ENCODE results near the gene RBMS1.

Gene RBMS1

GRCh38 chr2:160269365-160269764 is 224.2 kb downstream of the RBMS1 start:
- no peak for DNase-seq

GRCh38 chr2:160268151-160268781 is 225.3 kb downstream of the RBMS1 start:
- DNase-seq: no peak

GRCh38 chr2:160267692-160268091 is 225.9 kb downstream of the RBMS1 start:
- DNase-seq: no peak

GRCh38 chr2:160267022-160267421 is 226.6 kb downstream of the RBMS1 start:
- no peak for DNase-seq

GRCh38 chr2:160266037-160266551 is 227.5 kb downstream of the RBMS1 start:
- no peak for DNase-seq

GRCh38 chr2:160264308-160264707 is 229.3 kb downstream of the RBMS1 start:
- no peak for DNase-seq

GRCh38 chr2:160261732-160262131 is 231.9 kb downstream of the RBMS1 start:
- DNase-seq: no peak

- DNase-seq: no peak
These were observed 235.2 kb downstream of the RBMS1 start for GRCh38 chr2:160258492-160258805.

GRCh38 chr2:160257743-160258491 is 235.7 kb downstream of the RBMS1 start:
- DNase-seq: no peak

- no peak for DNase-seq
These were observed 236.4 kb downstream of the RBMS1 start for GRCh38 chr2:160257041-160257742.

- DNase-seq: no peak
These were observed 237.1 kb downstream of the RBMS1 start for GRCh38 chr2:160256507-160256906.

GRCh38 chr2:160255408-160255807 is 238.2 kb downstream of the RBMS1 start:
- no peak for DNase-seq

GRCh38 chr2:160254189-160254762 is 239.3 kb downstream of the RBMS1 start:
- no peak for DNase-seq

GRCh38 chr2:160253440-160254188 is 240.0 kb downstream of the RBMS1 start:
- no peak for DNase-seq

GRCh38 chr2:160252900-160253299 is 240.7 kb downstream of the RBMS1 start:
- DNase-seq: no peak

GRCh38 chr2:160252278-160252887 is 241.2 kb downstream of the RBMS1 start:
- no peak for DNase-seq

- DNase-seq: no peak
These were observed 242.0 kb downstream of the RBMS1 start for GRCh38 chr2:160251569-160251968.

- no peak for DNase-seq
These were observed 243.7 kb downstream of the RBMS1 start for GRCh38 chr2:160249876-160250275.

GRCh38 chr2:160247296-160248035 is 246.1 kb downstream of the RBMS1 start:
- no peak for DNase-seq

GRCh38 chr2:160246356-160246755 is 247.3 kb downstream of the RBMS1 start:
- no peak for DNase-seq

- DNase-seq: no peak
These were observed 247.9 kb downstream of the RBMS1 start for GRCh38 chr2:160245614-160246155.

Measured in activated CD4-positive, alpha-beta T cell treated with anti-CD3 and anti-CD28 coated beads for 4 hours (primary cell).